Measurements from ENCODE around the gene TRIM14. TPM values are rescaled to one million over a fixed set of nuclear protein-coding genes. Genes with fewer than 3 reads are reported as not detected.

TRIM14 gene
- total RNA-seq, 3 donors from 2014 or later (not counting 1 experiment from before 2014, with no cell fraction given) = 45.1 to 66.5 (median 65.3) TPM

DNA sequence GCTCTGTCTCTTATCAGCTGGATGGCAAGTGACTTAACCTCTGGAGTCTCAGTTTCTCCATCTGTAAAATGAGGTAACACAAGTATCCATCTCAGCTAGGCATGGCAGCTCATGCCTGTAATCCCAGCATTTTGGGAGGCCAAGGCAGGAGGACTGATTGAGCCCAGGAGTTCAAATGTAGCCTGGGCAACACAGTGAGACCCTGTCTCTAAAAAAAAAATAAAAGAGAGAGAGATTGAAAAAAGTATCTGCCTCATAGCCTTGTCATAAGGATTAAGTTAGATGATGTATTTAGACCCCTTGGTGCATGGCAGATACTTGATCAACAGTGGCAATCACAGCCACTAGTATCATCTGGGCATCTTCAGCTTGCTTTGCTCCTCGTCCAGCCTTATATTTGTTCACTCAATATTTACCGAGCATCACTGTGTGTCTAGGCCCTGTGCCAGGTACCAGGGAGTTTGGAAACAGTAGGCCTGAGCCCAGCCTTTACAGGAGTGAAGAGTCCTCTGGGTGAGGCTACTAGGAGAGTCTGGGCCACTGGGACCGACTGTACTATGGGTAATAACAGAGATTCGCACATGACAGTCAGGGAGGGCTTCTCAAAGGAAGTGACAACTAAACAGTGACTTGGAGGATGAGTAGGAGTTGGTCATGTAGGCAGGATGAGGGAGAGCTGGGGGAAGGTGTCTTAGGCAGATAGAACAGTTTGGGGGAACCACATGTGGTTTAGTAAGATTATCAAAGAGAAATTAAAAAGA lies 39.2 kb upstream of the TRIM14 start:
- intact Hi-C loops (cut with micrococcal nuclease) = no loop called here
- H3K36me3 ChIP-seq (ENCODE audit: control insufficient read depth, insufficient read depth, low read length) = no peaks in the 10 kb centered on the region
- TF ChIP-seq, protein P1, sequence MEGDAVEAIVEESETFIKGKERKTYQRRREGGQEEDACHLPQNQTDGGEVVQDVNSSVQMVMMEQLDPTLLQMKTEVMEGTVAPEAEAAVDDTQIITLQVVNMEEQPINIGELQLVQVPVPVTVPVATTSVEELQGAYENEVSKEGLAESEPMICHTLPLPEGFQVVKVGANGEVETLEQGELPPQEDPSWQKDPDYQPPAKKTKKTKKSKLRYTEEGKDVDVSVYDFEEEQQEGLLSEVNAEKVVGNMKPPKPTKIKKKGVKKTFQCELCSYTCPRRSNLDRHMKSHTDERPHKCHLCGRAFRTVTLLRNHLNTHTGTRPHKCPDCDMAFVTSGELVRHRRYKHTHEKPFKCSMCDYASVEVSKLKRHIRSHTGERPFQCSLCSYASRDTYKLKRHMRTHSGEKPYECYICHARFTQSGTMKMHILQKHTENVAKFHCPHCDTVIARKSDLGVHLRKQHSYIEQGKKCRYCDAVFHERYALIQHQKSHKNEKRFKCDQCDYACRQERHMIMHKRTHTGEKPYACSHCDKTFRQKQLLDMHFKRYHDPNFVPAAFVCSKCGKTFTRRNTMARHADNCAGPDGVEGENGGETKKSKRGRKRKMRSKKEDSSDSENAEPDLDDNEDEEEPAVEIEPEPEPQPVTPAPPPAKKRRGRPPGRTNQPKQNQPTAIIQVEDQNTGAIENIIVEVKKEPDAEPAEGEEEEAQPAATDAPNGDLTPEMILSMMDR (IDR thresholded peaks at IDR 0.05) = no peak
- Mint-ChIP-seq H3K9me3 (no peaks in the 10 kb centered on the region), H3K4me3 (no peak overlapping the region), H3K4me1 (peaks cover 7 to 16% of the 10 kb centered on the region in 2 donors), H3K27me3 (ENCODE audit: low read depth in 2 of 2) (no peaks in the 10 kb centered on the region), H3K36me3 (no peaks in the 10 kb centered on the region), H3K27ac (peak overlapping the region in 1 of 2 donors; percentile 83)
- ATAC-seq = peak; percentile 41 to 65 (median 52)
- H3K27me3 ChIP-seq (ENCODE audit: control insufficient read depth, insufficient read depth, low read length) = no peaks in the 10 kb centered on the region
- no peak for DNase-seq
- peaks cover 14% of the 10 kb centered on the region for H3K4me1 ChIP-seq (ENCODE audit: control insufficient read depth, insufficient read depth, low read length)
- no peaks in the 10 kb centered on the region for H3K9me3 ChIP-seq (ENCODE audit: control insufficient read depth, insufficient read depth, low read length)
- 68% methylated on average over 4 of the region's 4 CpGs for WGBS (ENCODE audit: insufficient coverage)
- H3K4me3 ChIP-seq (ENCODE audit: low read length) = no peak overlapping the region
- no peak overlapping the region for H3K27ac ChIP-seq (ENCODE audit: low read length)

DNA sequence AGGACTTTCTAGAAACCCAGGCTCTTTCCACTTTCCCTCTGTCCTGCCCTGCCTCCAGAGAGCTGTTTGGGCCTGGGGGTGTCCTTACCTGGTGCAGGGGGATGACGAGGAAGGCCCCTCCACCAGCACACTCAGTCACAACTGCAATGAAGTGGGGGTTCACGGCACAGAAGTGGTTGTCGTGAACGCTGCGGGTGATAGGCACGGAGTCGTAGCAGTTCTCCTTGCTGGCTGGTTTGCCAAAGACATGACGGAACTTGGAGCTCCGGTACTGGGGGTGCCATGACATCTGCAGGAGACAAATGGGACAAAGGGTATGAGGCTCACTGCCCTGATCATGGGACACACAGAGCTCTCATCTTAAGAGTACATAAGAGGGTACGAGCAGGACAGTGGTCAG lies 38.4 kb upstream of the TRIM14 start:
- Mint-ChIP-seq H3K4me1 (peaks cover 7 to 16% of the 10 kb centered on the region in 2 donors), H3K4me3 (no peak overlapping the region), H3K36me3 (no peaks in the 10 kb centered on the region), H3K9me3 (no peaks in the 10 kb centered on the region), H3K27me3 (ENCODE audit: low read depth in 2 of 2) (no peaks in the 10 kb centered on the region), H3K27ac (no peak overlapping the region)
- 98% methylated on average over 10 of the region's 10 CpGs for WGBS (ENCODE audit: insufficient coverage)
- Histone ChIP-seq H3K9me3 (ENCODE audit: control insufficient read depth, insufficient read depth, low read length) (no peaks in the 10 kb centered on the region), H3K4me1 (ENCODE audit: control insufficient read depth, insufficient read depth, low read length) (peaks cover 14% of the 10 kb centered on the region), H3K4me3 (ENCODE audit: low read length) (no peak overlapping the region), H3K36me3 (ENCODE audit: control insufficient read depth, insufficient read depth, low read length) (no peaks in the 10 kb centered on the region), H3K27ac (ENCODE audit: low read length) (no peak overlapping the region), H3K27me3 (ENCODE audit: control insufficient read depth, insufficient read depth, low read length) (no peaks in the 10 kb centered on the region)
- DNase-seq (no peak), ATAC-seq (no peak)
- TF ChIP-seq, protein P1 (IDR thresholded peaks at IDR 0.05) = no peak
- intact Hi-C loops (cut with micrococcal nuclease) = no loop called here

DNA sequence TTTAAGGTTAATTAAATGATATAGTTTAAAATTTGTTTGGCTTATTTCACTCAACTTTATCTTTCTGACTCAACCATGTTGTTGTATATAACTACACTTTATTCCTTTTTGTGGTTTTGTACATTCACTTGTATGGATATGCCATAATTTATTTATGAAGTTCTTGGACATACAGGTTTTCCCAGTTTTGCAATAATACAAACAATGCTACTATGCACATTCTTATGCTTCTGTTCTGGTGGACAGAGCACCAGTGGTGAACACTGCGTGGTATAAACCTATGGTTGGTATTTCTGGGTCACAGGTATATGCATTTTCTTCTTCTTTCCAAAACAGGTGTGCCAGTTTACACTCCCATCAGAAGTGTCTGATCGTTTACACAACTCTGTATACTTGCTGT lies 35.7 kb upstream of the TRIM14 start:
- H3K36me3 ChIP-seq (ENCODE audit: control insufficient read depth, insufficient read depth, low read length) = no peaks in the 10 kb centered on the region
- Mint-ChIP-seq H3K4me1 (peaks cover 7 to 14% of the 10 kb centered on the region in 2 donors), H3K9me3 (no peaks in the 10 kb centered on the region), H3K4me3 (no peak overlapping the region), H3K27ac (no peak overlapping the region), H3K36me3 (no peaks in the 10 kb centered on the region), H3K27me3 (ENCODE audit: low read depth in 2 of 2) (no peaks in the 10 kb centered on the region)
- intact Hi-C loops (cut with micrococcal nuclease) = no loop called here
- H3K27me3 ChIP-seq (ENCODE audit: control insufficient read depth, insufficient read depth, low read length) = no peaks in the 10 kb centered on the region
- H3K27ac ChIP-seq (ENCODE audit: low read length) = no peak overlapping the region
- 100% methylated on average over 1 of the region's 2 CpGs for WGBS (ENCODE audit: insufficient coverage)
- H3K4me1 ChIP-seq (ENCODE audit: control insufficient read depth, insufficient read depth, low read length) = peaks cover 14% of the 10 kb centered on the region
- H3K4me3 ChIP-seq (ENCODE audit: low read length) = no peak overlapping the region
- H3K9me3 ChIP-seq (ENCODE audit: control insufficient read depth, insufficient read depth, low read length) = no peaks in the 10 kb centered on the region
- no peak for DNase-seq
- ATAC-seq = no peak
- TF ChIP-seq, protein P1 (IDR thresholded peaks at IDR 0.05) = no peak

DNA sequence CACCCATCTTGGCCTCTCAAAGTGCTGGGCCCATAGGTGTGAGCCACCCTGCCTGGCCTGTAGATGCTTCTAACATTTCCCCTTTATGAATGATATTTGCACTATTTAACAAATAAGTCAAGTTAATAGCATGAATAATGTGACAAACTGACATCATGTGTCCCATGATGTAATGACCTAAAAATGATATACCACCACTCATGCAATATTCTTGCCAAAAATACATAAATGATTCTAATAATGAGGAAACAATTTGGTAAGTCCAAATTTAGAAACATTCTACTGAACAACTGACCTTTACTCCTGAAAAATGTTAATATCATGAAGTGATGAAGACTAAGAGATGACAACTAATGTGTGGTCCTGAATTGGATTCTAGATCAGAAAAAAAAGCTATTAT lies 33.5 kb upstream of the TRIM14 start:
- no peak for ATAC-seq
- H3K9me3 Mint-ChIP-seq = no peaks in the 10 kb centered on the region
- intact Hi-C loops (cut with micrococcal nuclease) = no loop called here
- H3K4me3 ChIP-seq (ENCODE audit: low read length) = no peak overlapping the region
- no peak overlapping the region for H3K27ac Mint-ChIP-seq
- no peaks in the 10 kb centered on the region for H3K4me1 Mint-ChIP-seq
- no peaks in the 10 kb centered on the region for H3K36me3 ChIP-seq (ENCODE audit: control insufficient read depth, insufficient read depth, low read length)
- no peaks in the 10 kb centered on the region for H3K27me3 ChIP-seq (ENCODE audit: control insufficient read depth, insufficient read depth, low read length)
- no peaks in the 10 kb centered on the region for H3K4me1 ChIP-seq (ENCODE audit: control insufficient read depth, insufficient read depth, low read length)
- no peak for DNase-seq
- H3K36me3 Mint-ChIP-seq = no peaks in the 10 kb centered on the region
- TF ChIP-seq, protein P1 (IDR thresholded peaks at IDR 0.05) = no peak
- no peaks in the 10 kb centered on the region for H3K27me3 Mint-ChIP-seq (ENCODE audit: low read depth in 2 of 2)
- no peak overlapping the region for H3K4me3 Mint-ChIP-seq
- no peak overlapping the region for H3K27ac ChIP-seq (ENCODE audit: low read length)
- H3K9me3 ChIP-seq (ENCODE audit: control insufficient read depth, insufficient read depth, low read length) = no peaks in the 10 kb centered on the region
